WTC11 (cell line): Measurements from ENCODE around the gene AFF3. TPM values are rescaled to one million over a fixed set of nuclear protein-coding genes. Genes with fewer than 3 reads are reported as not detected.
A peak's percentile ranks its signal among the peaks of the same experiment; 100 is the strongest.

ENCODE experiments used
- ATAC-seq: fragments of 200-7000 bp; cut with Tn5 transposase; 2 replicates; pipeline ENCODE4 v1.10.0; 2021; ENCODE audit warnings: mild to moderate bottlenecking, moderate library complexity
- CTCF ChIA-PET: fragments of 300-600 bp; sonication (Branson Sonifier 250); formaldehyde crosslinking; loops from one replicate; lab custom pipeline; 2021; ENCODE audit warnings: antibody characterized with exemption; lab: Charles Lee
- POLR2A ChIA-PET: fragments of 350-600 bp; sonication (Branson Sonifier 250); formaldehyde crosslinking; loops from one replicate; lab custom pipeline; 2021; ENCODE audit warnings: antibody characterized with exemption; lab: Charles Lee
- DNase-seq: peaks from one replicate; pipeline ENCODE4 v3.0.0; 2021; ENCODE audit warnings: low spot score
- H3K27ac Mint-ChIP-seq: 2 replicates; pipeline ENCODE4 v1.8.0; 2021; ENCODE audit warnings: mixed read lengths
- H3K27me3 Mint-ChIP-seq: 2 replicates; pipeline ENCODE4 v1.8.0; 2021; ENCODE audit warnings: low read depth, mild to moderate bottlenecking, moderate library complexity, mixed read lengths
- H3K36me3 Mint-ChIP-seq: 2 replicates; pipeline ENCODE4 v1.8.0; 2021; ENCODE audit warnings: mixed read lengths
- H3K4me1 Mint-ChIP-seq: 2 replicates; pipeline ENCODE4 v1.8.0; 2022; ENCODE audit warnings: mixed read lengths
- H3K4me3 Mint-ChIP-seq: 2 replicates; pipeline ENCODE4 v1.8.0; 2021; ENCODE audit warnings: mild to moderate bottlenecking, moderate library complexity, mixed read lengths
- H3K9me3 Mint-ChIP-seq: 2 replicates; pipeline ENCODE4 v1.8.0; 2021; ENCODE audit warnings: mixed read lengths
- CREM ChIP-seq: sonication (generic); formaldehyde crosslinking; IDR thresholded peaks from 2 replicates; pipeline ENCODE4 v1.8.1; 2022; ENCODE audit warnings: mild to moderate bottlenecking, missing genetic modification reagents, moderate library complexity
- EMX1 ChIP-seq: fragments of 250-450 bp; sonication (Bioruptor Pico); IDR thresholded peaks from 2 replicates; pipeline ENCODE4 v1.8.0; 2021; ENCODE audit warnings: mild to moderate bottlenecking
- FOXP4 ChIP-seq: sonication (generic); formaldehyde crosslinking; IDR thresholded peaks from 2 replicates; pipeline ENCODE4 v1.8.0; 2022; ENCODE audit warnings: mild to moderate bottlenecking, missing genetic modification reagents
- GABPB1 ChIP-seq: sonication (generic); formaldehyde crosslinking; IDR thresholded peaks from 2 replicates; pipeline ENCODE4 v1.8.1; 2023; ENCODE audit warnings: mild to moderate bottlenecking, missing genetic modification reagents
- GTF2I ChIP-seq: fragments of 250-450 bp; sonication (Bioruptor Pico); conservative IDR thresholded peaks from 2 replicates; pipeline ENCODE4 v1.4.0; 2021; ENCODE audit warnings: mild to moderate bottlenecking
- HMGA2 ChIP-seq: fragments of 250-450 bp; sonication (Bioruptor Pico); IDR thresholded peaks from 2 replicates; pipeline ENCODE4 v1.4.0; 2021; ENCODE audit warnings: mild to moderate bottlenecking, moderate library complexity
- JAZF1 ChIP-seq: fragments of 250-450 bp; sonication (Bioruptor Pico); IDR thresholded peaks from 2 replicates; pipeline ENCODE4 v1.9.0; 2021; ENCODE audit warnings: moderate library complexity, mild to moderate bottlenecking, inconsistent platforms
- MYBL2 ChIP-seq: sonication (generic); formaldehyde crosslinking; IDR thresholded peaks from 2 replicates; pipeline ENCODE4 v1.8.1; 2023; ENCODE audit warnings: mild to moderate bottlenecking, moderate library complexity, missing genetic modification reagents
- USF1 ChIP-seq: sonication (generic); formaldehyde crosslinking; IDR thresholded peaks from 2 replicates; pipeline ENCODE4 v1.8.0; 2022; ENCODE audit warnings: mild to moderate bottlenecking, missing genetic modification reagents
- ZNF138 ChIP-seq: sonication (generic); formaldehyde crosslinking; conservative IDR thresholded peaks from 2 replicates; pipeline ENCODE4 v1.8.1; 2022; ENCODE audit warnings: mild to moderate bottlenecking, moderate library complexity, missing genetic modification reagents
- ZNF219 ChIP-seq: sonication (generic); formaldehyde crosslinking; IDR thresholded peaks from 2 replicates; pipeline ENCODE4 v1.8.0; 2023; ENCODE audit warnings: missing genetic modification reagents, mild to moderate bottlenecking, borderline replicate concordance
- ZNF423 ChIP-seq: fragments of 250-450 bp; sonication (Bioruptor Pico); IDR thresholded peaks from 2 replicates; pipeline ENCODE4 v2.1.2; 2022; ENCODE audit warnings: mild to moderate bottlenecking, moderate library complexity
- total RNA-seq: library from RNA; stranded (reverse); gene quantifications from 3 replicates; pipeline ENCODE4 v1.2.3, GENCODE V29; 2021
- TF ChIP-seq, protein P1 (sequence below): sonication (generic); formaldehyde crosslinking; IDR thresholded peaks from 2 replicates; pipeline ENCODE4 v1.8.0; 2022; ENCODE audit warnings: mild to moderate bottlenecking, missing genetic modification reagents
- TF ChIP-seq, protein P2 (sequence below): sonication (generic); formaldehyde crosslinking; IDR thresholded peaks from 2 replicates; pipeline ENCODE4 v1.8.1; 2022; ENCODE audit warnings: low read depth, missing genetic modification reagents, borderline replicate concordance

The AFF3 gene
- total RNA-seq, 1 experiment from 2014 or later = 1.2 TPM

DNA sequence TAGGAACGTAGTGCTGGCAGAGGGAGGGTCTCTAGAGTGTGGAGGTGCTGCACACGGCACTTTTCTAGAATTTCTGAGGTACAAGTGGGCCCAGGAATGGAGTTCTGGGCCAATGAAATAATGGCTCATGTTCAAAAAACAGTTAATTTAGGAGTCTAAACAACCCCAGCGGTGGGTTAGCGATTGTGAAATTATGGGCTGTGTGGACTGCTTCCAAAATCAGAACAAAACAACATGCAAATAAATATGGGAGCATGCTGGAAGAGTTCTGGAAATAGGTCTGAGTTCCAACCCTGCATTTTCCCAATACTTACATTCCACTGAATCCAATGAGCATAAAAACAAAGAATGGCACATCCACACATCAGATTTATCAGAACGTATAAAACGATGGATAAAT is 317.6 kb downstream of the AFF3 start:
- no peak overlapping the region for H3K27ac Mint-ChIP-seq

GRCh38 chr2:99822474-99823207 is 319.7 kb downstream of the AFF3 start:
- DNase-seq (peak; percentile 20), ATAC-seq (peak; percentile 87)
- no peak overlapping the region for H3K4me3 Mint-ChIP-seq
- POLR2A ChIA-PET = no interaction called here
- H3K4me1 Mint-ChIP-seq = peaks cover 16% of the 10 kb centered on the region
- H3K27me3 Mint-ChIP-seq = no peaks in the 10 kb centered on the region
- H3K9me3 Mint-ChIP-seq = no peaks in the 10 kb centered on the region
- TF ChIP-seq CREM (CRISPR knock-in tag) (no peak), ZNF423 (CRISPR knock-in tag) (no peak), MYBL2 (CRISPR knock-in tag) (no peak), JAZF1 (CRISPR knock-in tag) (no peak), ZNF219 (CRISPR knock-in tag) (no peak)
- H3K27ac Mint-ChIP-seq = no peak overlapping the region
- H3K36me3 Mint-ChIP-seq = no peaks in the 10 kb centered on the region
- CTCF ChIA-PET = interaction anchor here (1.9 to 2.5 kb wide), 3 partner anchors 263 to 440 kb away, joined by 7 to 9 read pairs (median 8); no protein-coding TSS in a partner anchor

More for the DNA sequence above, 317.6 kb downstream of the AFF3 start:
- no peaks in the 10 kb centered on the region for H3K27me3 Mint-ChIP-seq
- no peak for ATAC-seq
- no peak for DNase-seq
- ChIA-PET POLR2A (no interaction called here), CTCF (no interaction called here)
- peaks cover 16% of the 10 kb centered on the region for H3K4me1 Mint-ChIP-seq
- peaks cover 11% of the 10 kb centered on the region; the same call in 1 of the 2 replicates for H3K9me3 Mint-ChIP-seq
- no peaks in the 10 kb centered on the region for H3K36me3 Mint-ChIP-seq
- TF ChIP-seq FOXP4 (CRISPR knock-in tag) (no peak), GABPB1 (CRISPR knock-in tag) (no peak), HMGA2 (CRISPR knock-in tag) (no peak), ZNF138 (no peak)
- no peak overlapping the region for H3K4me3 Mint-ChIP-seq

- ATAC-seq = no peak
- Mint-ChIP-seq H3K36me3 (no peaks in the 10 kb centered on the region), H3K4me3 (no peak overlapping the region), H3K27me3 (no peaks in the 10 kb centered on the region), H3K9me3 (no peaks in the 10 kb centered on the region), H3K4me1 (peaks cover 16% of the 10 kb centered on the region), H3K27ac (no peak overlapping the region)
- ChIA-PET POLR2A (no interaction called here), CTCF (interaction anchor here (1.9 to 2.5 kb wide), 3 partner anchors 263 to 440 kb away, joined by 7 to 9 read pairs (median 8); no protein-coding TSS in a partner anchor)
- TF ChIP-seq EMX1 (CRISPR knock-in tag) (no peak), JAZF1 (CRISPR knock-in tag) (no peak), FOXP4 (CRISPR knock-in tag) (no peak)
- TF ChIP-seq, protein P1, sequence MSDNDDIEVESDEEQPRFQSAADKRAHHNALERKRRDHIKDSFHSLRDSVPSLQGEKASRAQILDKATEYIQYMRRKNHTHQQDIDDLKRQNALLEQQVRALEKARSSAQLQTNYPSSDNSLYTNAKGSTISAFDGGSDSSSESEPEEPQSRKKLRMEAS (CRISPR knock-in tag) = no peak
- TF ChIP-seq, protein P2, sequence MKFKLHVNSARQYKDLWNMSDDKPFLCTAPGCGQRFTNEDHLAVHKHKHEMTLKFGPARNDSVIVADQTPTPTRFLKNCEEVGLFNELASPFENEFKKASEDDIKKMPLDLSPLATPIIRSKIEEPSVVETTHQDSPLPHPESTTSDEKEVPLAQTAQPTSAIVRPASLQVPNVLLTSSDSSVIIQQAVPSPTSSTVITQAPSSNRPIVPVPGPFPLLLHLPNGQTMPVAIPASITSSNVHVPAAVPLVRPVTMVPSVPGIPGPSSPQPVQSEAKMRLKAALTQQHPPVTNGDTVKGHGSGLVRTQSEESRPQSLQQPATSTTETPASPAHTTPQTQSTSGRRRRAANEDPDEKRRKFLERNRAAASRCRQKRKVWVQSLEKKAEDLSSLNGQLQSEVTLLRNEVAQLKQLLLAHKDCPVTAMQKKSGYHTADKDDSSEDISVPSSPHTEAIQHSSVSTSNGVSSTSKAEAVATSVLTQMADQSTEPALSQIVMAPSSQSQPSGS (CRISPR knock-in tag) = no peak
- no peak for DNase-seq
Observed at GRCh38 chr2:99821984-99822383, 320.4 kb downstream of the AFF3 start.

DNA sequence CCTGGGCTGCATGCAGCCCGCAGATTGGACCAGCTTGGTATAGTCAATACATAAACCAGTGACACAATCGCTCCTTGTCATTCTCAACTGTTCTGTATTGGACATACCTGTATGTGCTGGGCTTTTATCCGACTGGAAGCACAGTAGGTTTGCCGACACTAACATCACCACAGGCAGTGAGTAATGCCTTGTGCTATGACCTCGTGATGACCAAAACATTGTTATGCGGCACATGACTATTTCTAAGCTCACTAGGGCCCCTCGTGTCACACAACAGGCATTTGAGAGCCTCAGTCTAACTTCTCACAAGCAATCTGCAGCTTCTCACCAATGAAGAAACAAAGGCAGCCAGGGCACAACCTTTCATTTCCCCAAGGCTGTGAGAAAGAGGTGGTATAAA is 320.8 kb downstream of the AFF3 start:
- Mint-ChIP-seq H3K4me1 (peaks cover 16% of the 10 kb centered on the region), H3K4me3 (no peak overlapping the region), H3K27ac (peak overlapping the region; percentile 65; the same call in 1 of the 2 replicates), H3K9me3 (peaks cover 3% of the 10 kb centered on the region; the same call in 1 of the 2 replicates), H3K36me3 (no peaks in the 10 kb centered on the region), H3K27me3 (no peaks in the 10 kb centered on the region)
- TF ChIP-seq GTF2I (CRISPR knock-in tag) = no peak
- TF ChIP-seq USF1 (CRISPR knock-in tag) = 0 out of 2 replicates have a peak, but pooled peaks have one; percentile 19
- POLR2A ChIA-PET = no interaction called here
- ATAC-seq (no peak), DNase-seq (no peak)
- CTCF ChIA-PET = interaction anchor here (1.9 to 2.5 kb wide), 3 partner anchors 262 to 441 kb away, joined by 7 to 9 read pairs (median 8); no protein-coding TSS in a partner anchor
